SW 1271 (cell line): ENCODE measurements around the gene BTD.
"Not testable (repeated sequence)": the region's sequence is repeated elsewhere in the genome, so short reads cannot be mapped to it uniquely, and the experiment has no call there.

Experiments used
- DNase-seq, 2 experiments: peaks; one replicate each; lab custom pipeline; 2025; lab: John Stamatoyannopoulos, UW

The BTD gene

DNA sequence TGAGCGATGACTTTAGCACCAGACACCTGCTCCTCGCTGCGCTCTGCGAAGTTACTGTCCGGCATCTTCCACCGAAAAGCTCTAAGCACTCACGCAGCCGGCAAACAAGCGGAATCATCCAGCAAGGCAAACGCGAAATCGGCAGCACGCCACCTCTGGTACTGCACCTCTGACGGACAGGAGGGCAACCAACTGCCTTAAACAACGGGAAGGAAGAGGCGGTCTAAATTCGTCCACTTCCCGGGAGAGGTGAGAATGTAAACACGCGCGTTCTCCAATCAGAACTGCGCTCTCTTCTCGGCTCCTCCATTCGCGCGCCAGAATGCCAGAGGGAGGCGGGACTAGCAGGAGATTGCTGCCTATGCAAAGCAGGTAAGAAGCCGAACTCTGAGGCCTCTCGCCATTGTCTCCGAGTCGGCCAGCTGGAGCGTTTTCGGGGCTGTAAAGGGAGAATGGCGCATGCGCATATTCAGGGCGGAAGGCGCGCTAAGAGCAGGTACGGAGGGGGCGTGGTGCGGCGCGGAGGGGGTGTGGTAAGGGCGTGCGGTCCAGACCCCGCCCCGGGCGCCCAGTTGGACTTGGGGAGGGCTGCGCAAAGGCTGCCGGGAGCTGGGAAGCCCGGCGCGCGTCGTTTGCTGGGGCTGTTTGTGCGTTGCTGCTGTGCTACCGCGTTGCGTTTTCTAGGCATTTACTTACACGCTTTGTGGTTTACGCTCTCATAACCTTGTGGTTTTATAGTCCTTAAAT is at the start of gene BTD, which contains the start of gene HACL1:
Gene BTD (plus strand): TSS at position 347 of the 747 bp plus-strand sequence. CDS start 33,695 bp downstream, outside the sequence.
Gene HACL1 (minus strand): TSS at position 171 of the 747 bp plus-strand sequence. CDS start 106 bp downstream, at position 65.
- DNase-seq = no peak

- no peak for DNase-seq
These were observed 49.6 kb upstream of the BTD start for GRCh38 chr3:15551902-15552301.

GRCh38 chr3:15553749-15554148 is 47.8 kb upstream of the BTD start:
- DNase-seq = no peak

DNA sequence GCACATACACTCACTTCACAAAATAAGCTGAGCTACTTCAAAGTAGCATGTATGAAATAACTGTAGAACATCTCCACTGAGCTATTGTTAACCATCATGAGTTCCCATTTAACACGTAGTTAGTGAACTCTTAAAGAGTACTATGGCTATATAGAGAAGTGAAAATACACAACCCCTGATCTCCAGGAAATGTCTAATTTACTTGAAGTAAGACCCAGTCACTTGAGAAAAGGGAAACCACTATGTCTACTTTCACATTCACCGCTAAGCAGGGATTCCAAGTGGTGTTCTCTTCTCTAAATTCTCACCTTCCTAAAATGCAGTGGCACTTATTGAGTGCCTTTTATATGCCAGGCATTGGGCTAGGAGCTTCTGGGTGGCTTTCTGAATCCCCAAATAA is 45.0 kb upstream of the BTD start:
- DNase-seq = no peak

DNA sequence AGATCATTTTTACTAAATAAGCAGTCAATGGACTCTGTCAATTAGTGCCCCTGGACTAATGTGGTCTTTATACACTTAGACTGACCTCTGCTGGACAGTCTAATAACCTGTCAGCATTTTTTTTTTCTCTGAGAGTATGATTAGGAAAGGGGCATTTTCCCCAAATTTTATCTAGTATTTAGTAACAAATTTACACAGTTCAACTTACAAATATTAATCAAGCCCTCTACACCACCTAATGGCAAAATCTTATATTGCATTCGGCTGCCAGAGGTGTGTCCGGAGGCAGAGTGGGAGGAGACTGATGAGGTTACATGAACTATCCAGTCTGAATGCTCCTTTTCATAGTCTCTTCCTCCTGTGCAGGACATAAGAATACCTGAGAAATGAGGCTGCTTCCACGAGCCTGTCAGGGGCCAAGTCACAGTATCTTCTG is 44.0 kb upstream of the BTD start:
- DNase-seq = peak; percentile 69 to 83

- no peak for DNase-seq
These were observed 43.0 kb upstream of the BTD start for GRCh38 chr3:15558581-15558980.

GRCh38 chr3:15562560-15562959 is 39.0 kb upstream of the BTD start:
- no peak for DNase-seq

- no peak for DNase-seq
These were observed 38.4 kb upstream of the BTD start for GRCh38 chr3:15563190-15563589.

DNA sequence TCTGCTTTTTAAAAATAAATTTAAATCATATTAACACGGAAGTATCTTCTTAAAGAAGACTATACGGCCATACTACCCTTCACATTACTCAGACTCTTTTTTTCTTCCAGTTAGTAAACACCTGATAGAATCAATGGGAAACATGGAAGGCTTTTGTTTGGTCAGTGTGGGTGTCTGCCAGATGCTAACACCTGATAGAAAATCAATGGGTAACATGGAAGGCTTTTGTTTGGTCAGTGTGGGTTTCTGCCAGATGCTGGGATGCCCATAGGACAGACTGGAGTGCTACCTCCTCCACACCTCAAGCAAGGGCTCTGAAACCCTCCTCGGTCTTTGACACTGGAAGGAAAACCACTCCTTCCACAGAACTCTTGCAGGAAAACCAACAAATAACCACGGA is 29.4 kb upstream of the BTD start:
- no peak for DNase-seq

DNA sequence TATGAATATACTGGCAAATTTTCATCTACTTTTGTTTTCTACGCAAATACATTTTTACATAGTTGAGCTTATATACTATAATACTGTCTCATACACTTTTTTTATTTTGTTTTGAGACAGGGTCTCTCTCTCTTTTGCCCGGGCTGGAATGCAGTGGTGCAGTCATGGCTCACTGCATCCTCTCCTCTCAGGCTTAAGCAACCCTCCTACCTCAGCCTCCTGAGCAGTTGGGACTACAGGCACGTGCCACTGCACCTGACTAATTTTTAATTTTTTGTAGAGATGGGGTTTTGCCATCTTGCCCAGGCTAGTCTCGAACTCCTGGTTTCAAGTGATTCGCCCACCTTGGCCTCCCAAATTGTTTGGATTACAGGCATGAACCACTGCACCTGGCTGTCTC is 26.1 kb upstream of the BTD start:
- DNase-seq = no peak

- DNase-seq = no peak
These were observed 25.1 kb upstream of the BTD start for GRCh38 chr3:15576475-15576874.

DNA sequence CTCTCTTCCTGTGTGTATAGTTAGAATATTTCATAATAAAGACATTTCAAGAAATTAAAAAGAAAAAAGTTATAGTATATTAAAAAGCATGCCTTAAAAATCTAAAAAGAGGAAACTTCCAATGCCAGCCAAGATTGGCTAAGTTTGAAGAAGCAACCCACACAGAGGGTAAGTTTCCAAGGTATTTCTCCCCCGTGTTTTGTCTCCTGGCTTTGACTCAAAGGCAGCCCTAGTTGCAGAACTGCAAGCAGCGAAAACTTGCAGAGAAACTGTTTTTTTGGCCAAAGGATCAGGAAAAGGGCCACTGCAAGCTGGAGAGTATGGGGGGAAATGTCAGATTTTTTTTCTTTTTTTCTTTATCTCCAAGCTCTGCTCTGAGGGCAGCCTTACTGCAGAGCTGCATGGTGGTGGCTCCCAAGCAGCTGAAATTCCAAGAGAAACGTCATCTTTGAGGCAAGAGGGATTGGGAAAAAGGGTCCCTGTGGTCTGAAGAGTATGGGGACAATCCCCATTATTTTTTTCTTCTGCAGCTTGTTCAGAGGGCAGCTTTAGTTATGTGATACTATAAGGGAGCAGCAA is 23.2 kb upstream of the BTD start:
- DNase-seq = no peak

GRCh38 chr3:15579051-15579450 is 22.5 kb upstream of the BTD start:
- DNase-seq = no peak

GRCh38 chr3:15581471-15582394 is 19.8 kb upstream of the BTD start:
- DNase-seq = no peak

DNA sequence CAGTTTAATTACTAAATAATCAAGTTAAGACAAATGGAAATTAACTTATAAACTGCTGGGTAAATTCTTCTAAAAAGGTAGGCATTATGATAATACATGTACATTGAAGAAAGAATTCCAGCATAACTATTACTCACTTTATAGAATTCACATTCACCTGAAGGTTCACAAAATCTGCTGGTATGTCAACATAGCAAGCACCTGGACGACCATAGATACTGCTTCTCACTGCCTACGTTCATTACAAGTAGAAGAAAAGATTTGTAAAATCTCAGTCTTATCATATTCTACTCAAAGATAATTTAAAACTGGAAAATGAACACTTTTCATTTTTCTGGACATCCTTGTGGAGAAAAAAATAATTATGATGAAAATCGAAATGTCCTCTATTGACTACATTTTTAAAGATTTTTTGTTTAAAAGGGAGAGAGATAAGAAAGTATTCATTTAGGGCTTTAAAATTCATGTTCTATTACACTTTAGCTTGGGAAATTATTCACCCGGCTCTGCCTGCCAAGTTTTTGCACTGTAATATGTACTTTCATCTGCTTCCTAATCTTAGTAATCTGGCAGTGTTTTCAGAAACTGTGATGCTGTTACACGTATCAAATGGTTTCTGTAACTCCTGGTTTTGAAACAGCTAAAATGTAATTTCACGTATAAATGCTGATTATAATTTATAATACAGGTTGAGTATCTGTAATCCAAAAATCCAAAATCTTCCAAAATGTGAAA is 16.3 kb upstream of the BTD start:
- DNase-seq = no peak

- DNase-seq = no peak
These were observed 10.3 kb upstream of the BTD start for GRCh38 chr3:15591242-15591641.

DNA sequence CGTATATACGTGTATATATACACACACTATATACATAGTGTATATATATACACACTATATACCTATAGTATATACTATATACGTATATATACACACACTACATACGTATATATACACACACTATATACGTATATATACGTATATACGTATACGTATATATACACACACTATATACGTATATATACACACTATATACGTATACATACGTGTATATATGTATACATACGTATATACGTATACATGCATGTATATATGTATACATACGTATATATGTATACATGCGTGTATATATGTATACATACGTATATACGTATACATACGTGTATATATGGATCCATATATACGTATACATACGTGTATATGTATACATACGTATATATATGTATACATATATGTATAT is 9.6 kb upstream of the BTD start:
- DNase-seq = no peak

GRCh38 chr3:15592968-15593367 is 8.6 kb upstream of the BTD start:
- no peak for DNase-seq

GRCh38 chr3:15595955-15596354 is 5.6 kb upstream of the BTD start:
- no peak for DNase-seq

- DNase-seq = no peak
These were observed 523 bp upstream of the BTD start for GRCh38 chr3:15601046-15601398.

DNA sequence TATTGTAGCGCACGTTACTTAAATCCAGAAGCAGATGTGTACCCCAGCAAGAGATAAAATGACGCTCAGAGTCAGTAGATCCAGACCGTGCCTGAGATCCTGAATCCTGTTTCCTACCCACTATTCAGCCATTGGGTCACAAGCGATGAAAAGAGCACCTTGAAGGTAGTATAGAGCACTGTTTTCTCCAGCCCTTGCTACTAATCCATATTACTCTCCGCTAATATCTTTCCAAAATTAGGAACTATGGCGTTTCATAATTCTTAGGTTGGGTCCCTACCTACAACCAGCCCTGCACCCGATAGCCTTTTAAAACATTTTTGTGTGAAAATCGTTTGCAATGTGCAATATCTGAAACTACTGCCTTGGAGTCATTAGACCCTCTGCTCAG is 596 bp downstream of the BTD start:
- DNase-seq = no peak

DNA sequence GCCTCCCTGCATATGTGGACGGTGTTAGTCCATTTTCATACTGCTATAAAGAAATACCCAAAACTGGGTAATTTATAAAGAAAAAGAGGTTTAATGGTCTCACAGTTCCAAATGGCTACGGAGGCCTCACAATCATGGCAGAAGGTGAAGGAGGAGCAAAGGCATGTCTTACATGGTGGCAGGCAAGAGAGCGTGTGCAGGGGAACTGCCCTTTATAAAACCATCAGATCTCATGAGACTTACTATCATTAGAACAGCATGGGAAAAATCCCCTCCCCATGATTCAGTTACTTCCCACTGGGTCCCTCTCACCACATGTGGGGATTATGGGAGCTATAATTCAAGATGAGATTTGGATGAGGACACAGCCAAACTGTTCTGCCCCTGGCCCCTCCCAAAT is 1.3 kb downstream of the BTD start:
- not testable (repeated sequence) for DNase-seq
